A549 (cell line): Measurements from ENCODE around the gene SLC30A3.

Experiments
- CTCF ChIP-seq: fragments of >200 bp; sonication (Bioruptor Twin); formaldehyde crosslinking; IDR thresholded peaks from 3 replicates; pipeline ENCODE4 v1.5.1; 2016
- EP300 ChIP-seq, 2 experiments: fragments of >200 bp; sonication (Bioruptor Twin); formaldehyde crosslinking; IDR thresholded peaks; 2 replicates in 1 of 2; 3 replicates in 1 of 2; pipeline ENCODE4 v1.6.1; 2016 to 2017
- HOXB5 ChIP-seq: fragments of 250-450 bp; sonication (Bioruptor Pico); IDR thresholded peaks from 2 replicates; pipeline ENCODE4 v1.5.0; 2020; ENCODE audit warnings: mild to moderate bottlenecking, moderate library complexity
- MAFK ChIP-seq: fragments of 450-650 bp; IDR thresholded peaks from 2 replicates; pipeline ENCODE4 v1.6.1; 2014; ENCODE audit not compliant: partially characterized antibody
- MAX ChIP-seq: IDR thresholded peaks from 2 replicates; pipeline ENCODE4 v1.6.1; 2012
- NR3C1 ChIP-seq: fragments of >200 bp; sonication (Bioruptor Twin); formaldehyde crosslinking; IDR thresholded peaks from 3 replicates; pipeline ENCODE4 v1.6.1; 2017
- RCOR1 ChIP-seq: fragments of 150-350 bp; IDR thresholded peaks from 2 replicates; pipeline ENCODE4 v1.6.1; 2014; ENCODE audit warnings: antibody characterized with exemption, low read length, low read depth
- SMC3 ChIP-seq: fragments of >200 bp; sonication (Bioruptor Twin); formaldehyde crosslinking; IDR thresholded peaks from 3 replicates; pipeline ENCODE4 v1.6.1; 2018; ENCODE audit warnings: inconsistent platforms

GRCh38 chr2:27240406-27240805 lies 22.4 kb downstream of the SLC30A3 start:
- no peak for TF ChIP-seq EP300 (IDR thresholded peaks at IDR 0.05)
- no peak for TF ChIP-seq CTCF
- no peak for TF ChIP-seq HOXB5 (CRISPR knock-in tag)
- TF ChIP-seq RCOR1 = no peak
- no peak for TF ChIP-seq NR3C1
- no peak for TF ChIP-seq MAX
- no peak for TF ChIP-seq SMC3
- TF ChIP-seq MAFK = no peak
